Kidney epithelial cell (primary cell): ENCODE measurements around the gene S100A14. TPM values are rescaled to one million over a fixed set of nuclear protein-coding genes. Genes with fewer than 3 reads are reported as not detected.

Experiments used
- DNase-seq: peaks from one replicate; pipeline ENCODE4 v3.0.0-alpha.2; 2010; ENCODE audit warnings: low read depth
- H3K27me3 ChIP-seq: 2 replicates; pipeline ENCODE4 v1.6.0; 2011; ENCODE audit warnings: low read length; ENCODE audit not compliant: control insufficient read depth, insufficient read depth
- H3K36me3 ChIP-seq: 2 replicates; pipeline ENCODE4 v1.5.1; 2011; ENCODE audit warnings: low read length; ENCODE audit not compliant: control insufficient read depth, insufficient read depth
- H3K4me3 ChIP-seq: 2 replicates; pipeline ENCODE4 v1.5.1; 2011; ENCODE audit warnings: low read depth, mild to moderate bottlenecking, control low read depth, low read length
- total RNA-seq: library from RNA; depleted of rRNA; stranded (reverse); fragments of >200 nt; gene quantifications from 2 replicates; pipeline ENCODE4 v1.2.3, GENCODE V29; 2015
- TF ChIP-seq, protein P1 (sequence below): IDR thresholded peaks from 2 replicates; pipeline ENCODE4 v1.5.1; 2011; ENCODE audit warnings: mild to moderate bottlenecking, moderate library complexity, low read length, control low read depth, inconsistent platforms; ENCODE audit not compliant: insufficient read depth, poor library complexity, severe bottlenecking

S100A14 gene
- total RNA-seq, 1 donor from 2014 or later: 4.2 TPM

DNA sequence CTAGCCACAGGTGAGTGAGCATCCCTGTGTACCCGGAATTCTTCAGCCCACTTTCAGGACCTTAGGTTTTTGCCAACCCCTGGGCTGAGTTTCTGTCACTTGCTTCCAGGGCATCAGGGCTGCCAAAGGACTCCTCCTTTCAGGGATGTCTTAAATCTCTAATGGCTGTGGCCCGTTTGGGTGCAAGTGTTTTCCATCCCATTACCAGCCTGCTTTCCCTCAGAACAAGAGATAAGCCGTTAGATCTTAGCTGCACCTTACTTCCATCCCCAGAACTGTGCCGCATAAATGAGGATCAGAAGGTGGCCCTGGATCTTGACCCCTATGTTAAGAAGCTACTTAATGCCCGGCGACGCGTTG lies 43.0 kb upstream of the S100A14 start:
- TF ChIP-seq, protein P1, sequence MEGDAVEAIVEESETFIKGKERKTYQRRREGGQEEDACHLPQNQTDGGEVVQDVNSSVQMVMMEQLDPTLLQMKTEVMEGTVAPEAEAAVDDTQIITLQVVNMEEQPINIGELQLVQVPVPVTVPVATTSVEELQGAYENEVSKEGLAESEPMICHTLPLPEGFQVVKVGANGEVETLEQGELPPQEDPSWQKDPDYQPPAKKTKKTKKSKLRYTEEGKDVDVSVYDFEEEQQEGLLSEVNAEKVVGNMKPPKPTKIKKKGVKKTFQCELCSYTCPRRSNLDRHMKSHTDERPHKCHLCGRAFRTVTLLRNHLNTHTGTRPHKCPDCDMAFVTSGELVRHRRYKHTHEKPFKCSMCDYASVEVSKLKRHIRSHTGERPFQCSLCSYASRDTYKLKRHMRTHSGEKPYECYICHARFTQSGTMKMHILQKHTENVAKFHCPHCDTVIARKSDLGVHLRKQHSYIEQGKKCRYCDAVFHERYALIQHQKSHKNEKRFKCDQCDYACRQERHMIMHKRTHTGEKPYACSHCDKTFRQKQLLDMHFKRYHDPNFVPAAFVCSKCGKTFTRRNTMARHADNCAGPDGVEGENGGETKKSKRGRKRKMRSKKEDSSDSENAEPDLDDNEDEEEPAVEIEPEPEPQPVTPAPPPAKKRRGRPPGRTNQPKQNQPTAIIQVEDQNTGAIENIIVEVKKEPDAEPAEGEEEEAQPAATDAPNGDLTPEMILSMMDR: no peak
- DNase-seq: no peak
- Histone ChIP-seq H3K4me3 (peak overlapping the region; percentile 65), H3K27me3 (no peaks in the 10 kb centered on the region), H3K36me3 (no peaks in the 10 kb centered on the region)

DNA sequence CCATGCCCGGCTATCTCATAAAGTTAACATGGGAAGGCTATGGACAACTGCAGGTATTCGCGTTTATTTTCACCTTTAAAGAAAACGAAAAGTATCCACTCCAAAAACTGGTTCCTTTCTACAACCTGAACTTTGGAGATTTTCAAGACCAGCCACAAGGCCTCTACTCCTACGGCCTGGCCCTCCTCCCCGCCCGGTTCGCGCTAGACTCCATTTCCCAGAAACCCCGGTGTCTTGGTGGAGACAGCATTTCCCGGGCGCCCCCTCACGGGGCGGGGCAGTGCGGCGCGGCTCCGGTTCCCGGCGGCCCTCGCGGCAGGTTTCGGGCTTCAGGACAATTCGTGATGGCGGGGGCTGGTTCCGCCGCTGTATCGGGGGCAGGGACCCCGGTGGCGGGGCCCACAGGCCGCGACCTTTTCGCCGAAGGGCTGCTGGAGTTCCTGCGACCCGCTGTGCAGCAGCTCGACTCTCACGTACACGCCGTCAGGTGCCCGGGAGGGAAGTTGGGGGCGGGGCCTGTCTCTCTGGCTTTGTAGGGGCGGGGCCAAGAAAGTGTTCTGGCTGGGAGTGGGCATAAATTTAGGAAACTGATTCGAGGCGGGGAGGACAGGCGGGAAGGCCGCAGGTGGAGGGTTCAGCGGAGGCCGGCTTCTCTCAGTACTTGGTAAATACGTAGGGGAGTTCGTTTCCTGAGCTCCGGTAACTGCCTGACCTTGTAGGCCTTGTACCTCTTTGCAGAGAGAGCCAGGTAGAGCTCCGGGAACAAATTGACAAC lies 42.5 kb upstream of the S100A14 start, which contains the start of gene SNAPIN:
Gene SNAPIN (plus strand): TSS at position 304 of the 775 bp plus-strand sequence. CDS start 41 bp downstream, at position 345.
- Histone ChIP-seq H3K4me3 (peak within 1 kb of the TSS; percentile 65), H3K27me3 (no peaks in the 10 kb centered on the region), H3K36me3 (no peaks in the 10 kb centered on the region)
- TF ChIP-seq, protein P1: no peak
- peak; percentile 38 for DNase-seq

DNA sequence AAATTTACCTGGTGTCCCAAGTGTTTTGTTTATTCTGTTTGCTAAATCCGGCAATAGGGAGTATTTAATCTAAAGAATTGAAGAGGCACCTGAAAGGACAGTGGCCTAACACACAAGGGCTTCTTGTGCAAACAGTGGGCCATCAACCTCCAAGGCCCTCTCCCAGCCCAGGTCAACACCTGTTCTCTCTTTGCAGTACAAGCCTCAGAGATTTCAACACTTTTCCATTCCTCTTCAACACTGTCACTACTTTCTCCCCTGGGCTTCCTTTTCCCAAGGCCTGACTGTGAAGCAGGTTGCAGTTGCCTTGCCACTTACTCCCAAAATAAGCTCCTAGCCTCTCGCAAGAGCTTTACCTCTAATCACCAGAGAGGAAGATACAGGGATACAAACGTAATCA lies 39.2 kb upstream of the S100A14 start:
- TF ChIP-seq, protein P1: no peak
- Histone ChIP-seq H3K4me3 (no peak overlapping the region), H3K36me3 (no peaks in the 10 kb centered on the region), H3K27me3 (no peaks in the 10 kb centered on the region)
- no peak for DNase-seq

DNA sequence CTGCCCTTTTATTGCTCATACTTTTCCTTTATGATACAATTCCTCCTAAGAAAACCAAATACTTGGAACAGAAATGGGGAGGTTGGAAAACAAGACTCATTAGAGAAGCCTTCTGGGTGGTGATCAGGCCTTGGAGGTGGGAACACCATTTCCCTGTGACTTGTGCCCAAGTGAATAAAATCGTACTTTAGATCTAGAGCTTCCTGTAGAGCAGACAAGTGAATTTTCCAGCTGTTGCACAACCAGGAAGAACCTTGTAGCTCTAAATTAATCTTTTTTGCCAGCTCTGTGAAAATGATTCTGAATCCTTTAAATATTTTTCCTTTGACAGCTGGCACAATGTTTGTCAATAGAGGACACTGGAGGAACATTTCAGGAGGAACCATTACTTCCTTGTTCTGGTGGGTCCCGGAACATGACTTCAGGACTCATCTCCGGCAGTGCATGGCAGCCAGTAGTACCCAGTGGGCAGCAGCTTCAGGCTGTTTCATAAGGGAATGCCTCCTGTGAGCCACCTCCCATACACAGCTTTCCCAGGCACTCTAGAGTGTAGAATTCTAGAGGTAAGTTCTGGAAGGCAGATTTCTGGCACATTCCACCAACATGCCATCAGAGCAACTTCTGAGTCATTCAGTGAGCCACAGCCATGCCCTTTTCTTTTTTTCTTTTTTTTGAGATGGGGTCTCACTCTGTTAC lies 36.8 kb upstream of the S100A14 start:
- Histone ChIP-seq H3K4me3 (no peak overlapping the region), H3K27me3 (no peaks in the 10 kb centered on the region), H3K36me3 (no peaks in the 10 kb centered on the region)
- DNase-seq: peak; percentile 50
- TF ChIP-seq, protein P1: no peak

DNA sequence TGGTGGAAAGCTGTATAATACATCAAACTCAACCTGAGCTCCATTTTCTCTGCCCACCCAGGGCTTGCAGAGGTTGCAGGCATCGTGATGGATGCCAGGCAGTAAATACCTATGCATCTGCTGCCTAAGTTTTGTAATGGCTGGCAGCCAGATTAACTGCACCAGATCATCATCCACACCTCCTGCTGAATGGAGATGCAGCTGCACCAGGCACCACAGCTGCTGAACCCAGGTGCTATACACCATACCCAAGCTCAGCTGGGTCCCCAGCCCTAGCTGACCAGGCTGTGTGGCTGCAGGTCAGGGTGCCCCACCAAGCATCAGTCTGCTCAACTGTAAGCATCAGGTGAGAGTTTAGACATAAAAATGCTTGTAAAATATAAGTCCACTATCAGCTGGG lies 35.6 kb upstream of the S100A14 start:
- Histone ChIP-seq H3K27me3 (no peaks in the 10 kb centered on the region), H3K36me3 (no peaks in the 10 kb centered on the region), H3K4me3 (no peak overlapping the region)
- no peak for DNase-seq
- TF ChIP-seq, protein P1: no peak
